Fibroblast of skin of left quadriceps (primary cell): Measurements from ENCODE around the gene HJV.
"Not testable (repeated sequence)": the region's sequence is repeated elsewhere in the genome, so short reads cannot be mapped to it uniquely, and the experiment has no call there.

Experiments
- DNase-seq, 2 experiments: peaks; one replicate each; pipeline ENCODE4 v3.0.0-alpha.2; 2013; ENCODE audit warnings: low read depth in 2 of 2

Gene HJV

GRCh38 chr1:146021622-146022402 lies at the start of gene HJV:
Gene HJV (minus strand): TSS chr1:146021735. CDS start chr1:146020231, 1,504 bp downstream.
- DNase-seq = no peak

- not testable (repeated sequence) for DNase-seq
Measured at GRCh38 chr1:146059148-146059547, 37.6 kb upstream of the HJV start.

GRCh38 chr1:146051852-146052676 lies 30.5 kb upstream of the HJV start:
- peak; percentile 95 to 96 for DNase-seq

GRCh38 chr1:146051452-146051851 lies 29.9 kb upstream of the HJV start:
- DNase-seq = no peak

GRCh38 chr1:146050652-146050963 lies 29.1 kb upstream of the HJV start:
- not testable (repeated sequence) for DNase-seq

GRCh38 chr1:146049866-146050651 lies 28.5 kb upstream of the HJV start:
- not testable (repeated sequence) for DNase-seq

GRCh38 chr1:146049436-146049835 lies 27.9 kb upstream of the HJV start:
- DNase-seq = no peak

- DNase-seq = peak; percentile 44 to 49
Measured at GRCh38 chr1:146048514-146049115, 27.1 kb upstream of the HJV start.

- no peak for DNase-seq
Measured at GRCh38 chr1:146046664-146047063, 25.1 kb upstream of the HJV start.

- no peak for DNase-seq
Measured at GRCh38 chr1:146039844-146040194, 18.3 kb upstream of the HJV start.

GRCh38 chr1:146036965-146037646 lies 15.6 kb upstream of the HJV start:
- DNase-seq = peak; percentile 77 to 79

- DNase-seq = no peak
Measured at GRCh38 chr1:146036241-146036964, 14.9 kb upstream of the HJV start.

GRCh38 chr1:146035048-146035423 lies 13.5 kb upstream of the HJV start:
- no peak for DNase-seq

GRCh38 chr1:146032631-146033219 lies 11.2 kb upstream of the HJV start:
- peak; percentile 29 to 39 for DNase-seq

- no peak for DNase-seq
Measured at GRCh38 chr1:146031476-146031875, 9.9 kb upstream of the HJV start.

- DNase-seq = no peak
Measured at GRCh38 chr1:146029117-146029516, 7.6 kb upstream of the HJV start.

GRCh38 chr1:146026650-146027049 lies 5.1 kb upstream of the HJV start:
- not testable (repeated sequence) for DNase-seq

GRCh38 chr1:146025787-146026495 lies 4.4 kb upstream of the HJV start:
- not testable (repeated sequence) for DNase-seq

- DNase-seq = no peak
Measured at GRCh38 chr1:146022403-146023127, 1.0 kb upstream of the HJV start.
